GM12878 (cell line): ENCODE data around the gene ARID4B. TPM values are rescaled to one million over a fixed set of nuclear protein-coding genes. Genes with fewer than 3 reads are reported as not detected.
"Not testable (repeated sequence)": the region's sequence is repeated elsewhere in the genome, so short reads cannot be mapped to it uniquely, and the experiment has no call there.

Source experiments
- ATAC-seq: fragments of 200-7000 bp; cut with Tn5 transposase; 3 replicates; pipeline ENCODE4 v1.9.1; 2020; ENCODE audit warnings: mild to moderate bottlenecking, moderate library complexity
- BruUV-seq: library from RNA; stranded (reverse); fragments of 400-500 nt; replicated peaks from 2 replicates; lab custom pipeline; 2021; lab: Mats Ljungman, UMichigan
- CTCF ChIA-PET: fragments of 300-600 bp; sonication (Branson Sonifier 250); formaldehyde crosslinking; extraction: SDS; loops from one replicate; lab custom pipeline; 2021; ENCODE audit warnings: inconsistent platforms; lab: Yijun Ruan, JAX
- POLR2A ChIA-PET: fragments of 350-600 bp; formaldehyde crosslinking; extraction: SDS; loops from one replicate; lab custom pipeline; 2021; ENCODE audit warnings: inconsistent platforms; lab: Charles Lee
- RAD21 ChIA-PET: fragments of 300-600 bp; sonication (Branson Sonifier 250); formaldehyde crosslinking; loops from one replicate; lab custom pipeline; 2023; ENCODE audit warnings: antibody characterized with exemption; ENCODE audit not compliant: unreplicated experiment; lab: Charles Lee
- SMC1A ChIA-PET: fragments of 300-600 bp; sonication (Branson Sonifier 250); formaldehyde crosslinking; loops from one replicate; lab custom pipeline; 2023; ENCODE audit not compliant: unreplicated experiment, uncharacterized antibody; lab: Charles Lee
- DNase-seq: peaks from one replicate; pipeline ENCODE4 v3.0.0-alpha.2; 2011; ENCODE audit warnings: low read depth, low spot score
- FAIRE-seq: peaks from 3 replicates; lab custom pipeline; 2011; peaks lifted over from hg19 to GRCh38; lab: Jason Lieb, UNC
- H2AFZ ChIP-seq: 2 replicates; pipeline ENCODE4 v1.6.0; 2011; ENCODE audit warnings: low read depth, low read length, control low read depth; ENCODE audit not compliant: control insufficient read depth
- H3K27ac ChIP-seq: 2 replicates; pipeline ENCODE4 v1.5.1; 2011; ENCODE audit warnings: control low read depth; ENCODE audit not compliant: control insufficient read depth, insufficient read depth
- H3K27me3 ChIP-seq, 2 experiments: replicated peaks in 1 of 2; 2 replicates each; pipeline versions ENCODE4 v1.6.0 to v1.6.1; 2011; ENCODE audit warnings: low read length in 1 of 2; ENCODE audit not compliant: control insufficient read depth in 2 of 2, insufficient read depth in 2 of 2
- H3K36me3 ChIP-seq, 2 experiments: 2 replicates each; pipeline ENCODE4 v1.5.1; 2011; ENCODE audit warnings: low read length in 1 of 2; ENCODE audit not compliant: control insufficient read depth in 2 of 2, insufficient read depth in 2 of 2
- H3K4me1 ChIP-seq: 2 replicates; pipeline ENCODE4 v1.6.1; 2011; ENCODE audit warnings: mild to moderate bottlenecking, low read length, moderate library complexity, mixed read lengths; ENCODE audit not compliant: control insufficient read depth, insufficient read depth
- H3K4me2 ChIP-seq: 2 replicates; pipeline ENCODE4 v1.6.0; 2011; ENCODE audit warnings: control low read depth; ENCODE audit not compliant: control insufficient read depth, insufficient read depth
- H3K4me3 ChIP-seq: fragments of 200-600 bp; sonication (generic); 2 replicates; pipeline ENCODE4 v1.5.1; 2016
- H3K79me2 ChIP-seq: 2 replicates; pipeline ENCODE4 v1.6.0; 2011; ENCODE audit warnings: low read length; ENCODE audit not compliant: control insufficient read depth, insufficient read depth
- H3K9ac ChIP-seq: 2 replicates; pipeline ENCODE4 v1.8.0; 2011; ENCODE audit warnings: low read length, control low read depth, mixed read lengths; ENCODE audit not compliant: control insufficient read depth, insufficient read depth
- H3K9me3 ChIP-seq: replicated peaks from 3 replicates; pipeline ENCODE4 v1.5.1; 2011; ENCODE audit warnings: mild to moderate bottlenecking, low read length; ENCODE audit not compliant: control insufficient read depth, insufficient read depth
- H4K20me1 ChIP-seq: 2 replicates; pipeline ENCODE4 v1.6.0; 2011; ENCODE audit not compliant: control insufficient read depth, insufficient read depth
- BACH1 ChIP-seq: fragments of 450-650 bp; IDR thresholded peaks from 2 replicates; pipeline ENCODE4 v1.6.1; 2017; ENCODE audit warnings: mild to moderate bottlenecking, borderline replicate concordance
- BCL3 ChIP-seq: IDR thresholded peaks from 2 replicates; pipeline ENCODE4 v1.6.1; 2011; ENCODE audit warnings: borderline replicate concordance, low read depth, mild to moderate bottlenecking, moderate library complexity, low read length; ENCODE audit not compliant: insufficient read depth, poor library complexity, severe bottlenecking
- BMI1 ChIP-seq: fragments of 450-650 bp; IDR thresholded peaks from 2 replicates; pipeline ENCODE4 v1.6.1; 2016; ENCODE audit warnings: mild to moderate bottlenecking, moderate library complexity, borderline replicate concordance
- CHD2 ChIP-seq: IDR thresholded peaks from 2 replicates; pipeline ENCODE4 v1.6.1; 2011; ENCODE audit warnings: low read depth, low read length, improper control_type of control experiment, borderline replicate concordance
- E2F4 ChIP-seq: IDR thresholded peaks from 2 replicates; pipeline ENCODE4 v1.6.1; 2012; ENCODE audit warnings: low read depth, low read length, improper control_type of control experiment
- ESRRA ChIP-seq: IDR thresholded peaks from 2 replicates; pipeline ENCODE4 v1.6.1; 2012; ENCODE audit warnings: mild to moderate bottlenecking, low read length, improper control_type of control experiment
- FOXK2 ChIP-seq: fragments of 450-650 bp; IDR thresholded peaks from 2 replicates; pipeline ENCODE4 v1.6.1; 2017; ENCODE audit warnings: mild to moderate bottlenecking, moderate library complexity
- JUNB ChIP-seq: IDR thresholded peaks from 2 replicates; pipeline ENCODE4 v1.6.1; 2016; ENCODE audit warnings: antibody characterized with exemption, mild to moderate bottlenecking
- NR2C1 ChIP-seq: fragments of 450-650 bp; IDR thresholded peaks from 2 replicates; pipeline ENCODE4 v1.6.1; 2017; ENCODE audit warnings: antibody characterized with exemption, mild to moderate bottlenecking, moderate library complexity
- SPI1 ChIP-seq: IDR thresholded peaks from 2 replicates; pipeline ENCODE4 v1.6.1; 2011; ENCODE audit warnings: low read depth, mild to moderate bottlenecking, low read length, moderate library complexity, borderline replicate concordance; ENCODE audit not compliant: insufficient read depth
- SREBF2 ChIP-seq: IDR thresholded peaks from 2 replicates; pipeline ENCODE4 v1.6.1; 2012; ENCODE audit warnings: mild to moderate bottlenecking, low read length
- SRF ChIP-seq, 2 experiments: IDR thresholded peaks; 2 replicates each; pipeline ENCODE4 v1.6.1; 2011; ENCODE audit warnings: low read depth in 2 of 2, low read length in 2 of 2, mild to moderate bottlenecking in 1 of 2, moderate library complexity in 1 of 2
- STAT1 ChIP-seq: fragments of 450-650 bp; conservative IDR thresholded peaks from 2 replicates; pipeline ENCODE4 v1.6.1; 2014; ENCODE audit warnings: antibody characterized with exemption, mild to moderate bottlenecking
- ZNF24 ChIP-seq: fragments of 450-650 bp; IDR thresholded peaks from 2 replicates; pipeline ENCODE4 v1.6.1; 2017; ENCODE audit warnings: antibody characterized with exemption, mild to moderate bottlenecking
- ZNF274 ChIP-seq: IDR thresholded peaks from one replicate; pipeline ENCODE4 v1.8.0; 2011; ENCODE audit not compliant: insufficient read length, insufficient read depth
- WGBS: methylation state at CpG from one replicate; pipeline ENCODE4 v1.1.6; 2016; ENCODE audit warnings: low lambda C conversion rate; ENCODE audit not compliant: insufficient replicate concordance, insufficient coverage; ENCODE audit errors: missing lambda C conversion rate; 5-methylcytosine and 5-hydroxymethylcytosine counted together
- in situ Hi-C: fragments of 300-500 bp; cut with MboI; formaldehyde crosslinking; loops from 9 replicates; pipeline ENCODE4 v1.14.3; 2018; ENCODE audit warnings: mixed read lengths
- intact Hi-C: fragments of 100-400 bp; cut with micrococcal nuclease; formaldehyde crosslinking; loops from one replicate; pipeline ENCODE4 v1.14.2; 2022; ENCODE audit not compliant: unreplicated experiment
- polyA plus RNA-seq, 11 experiments: library from polyadenylated mRNA; depleted of rRNA in 4 of 11; unstranded in 6 of 11; stranded (reverse) in 5 of 11; fragments of >200 nt; fragmentation: Nextera tagmentation in 4 of 11; fragmentation: Illumina TruSeq in 1 of 11; extraction: Ambion mirVana in 4 of 11; extraction: Trizol in 1 of 11; gene quantifications; 1 replicate in 1 of 11; 2 replicates in 10 of 11; pipeline versions ENCODE4 v1.2.1 to v1.2.3, GENCODE V29; 2011 to 2016; ENCODE audit warnings: inconsistent platforms in 2 of 11, missing spikeins in 2 of 11, low read depth in 1 of 11
- total RNA-seq, 4 experiments: library from RNA; depleted of rRNA in 3 of 4; stranded (reverse); fragments of >200 nt in 3 of 4; fragmentation: Illumina TruSeq in 1 of 4; extraction: Trizol in 1 of 4; gene quantifications; 2 replicates each; pipeline versions ENCODE4 v1.2.1 to v1.2.3, GENCODE V29; 2013 to 2021

The ARID4B gene
- total and polyA plus RNA-seq, 10 of the 15 experiments (the other 5 are each of a cell fraction or from before 2014, with no cell fraction given): 13.6 to 39.1 (median 28.0) TPM

DNA sequence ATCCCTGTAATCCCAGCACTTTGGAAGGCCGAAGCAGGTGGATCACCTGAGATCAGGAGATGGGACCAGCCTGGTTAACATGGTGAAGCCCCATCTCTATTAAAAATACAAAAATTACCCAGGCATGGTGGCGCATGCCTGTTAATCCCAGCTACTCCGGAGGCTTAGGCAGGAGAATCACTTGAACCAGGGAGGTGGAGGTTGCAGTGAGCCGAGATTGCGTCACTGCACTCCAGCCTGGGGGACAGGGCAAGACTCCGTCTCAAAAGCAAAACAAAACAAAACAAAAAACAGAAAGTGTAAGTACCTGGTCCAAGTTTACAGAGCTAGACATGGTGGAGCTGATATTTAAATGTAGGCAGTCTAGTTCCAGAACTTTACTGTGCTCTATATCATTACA is 69.9 kb downstream of the ARID4B start:
- H2AFZ ChIP-seq, DNase-seq, H3K36me3 ChIP-seq, H3K27me3 ChIP-seq, H4K20me1 ChIP-seq, H3K4me3 ChIP-seq, H3K4me2 ChIP-seq, FAIRE-seq, ATAC-seq, in situ Hi-C loops, BruUV-seq, H3K9me3 ChIP-seq, H3K9ac ChIP-seq: not testable (repeated sequence)
- H3K79me2 ChIP-seq: peaks cover 34% of the 10 kb centered on the region
- RAD21 ChIA-PET: interaction anchor here (0.6 to 3.0 kb wide), 11 partner anchors 12 to 159 kb away, joined by 3 to 15 read pairs (median 9); partner anchors contain the start of genes ARID4B and GGPS1
- H3K27ac ChIP-seq: 0 out of 2 replicates have a peak overlapping the region, but pooled peaks have one; percentile 30
- intact Hi-C loops: loop anchor here (10.0 kb wide), 1 partner anchor 247 kb away; the partner anchor contains the start of gene B3GALNT2
- peaks cover 14% of the 10 kb centered on the region for H3K4me1 ChIP-seq
- 90% methylated on average over 6 of the region's 6 CpGs for WGBS
- POLR2A ChIA-PET: interaction anchor here (0.5 to 2.0 kb wide), 6 partner anchors 9 to 233 kb away, joined by 3 to 17 read pairs (median 4); partner anchors contain the start of genes ARID4B and GGPS1
- CTCF ChIA-PET: interaction anchor here (0.7 to 7.3 kb wide), 11 partner anchors 8 to 174 kb away, joined by 3 to 91 read pairs (median 6); partner anchors contain the start of genes ARID4B and GGPS1
- SMC1A ChIA-PET: interaction anchor here (0.5 to 7.0 kb wide), 18 partner anchors 10 to 231 kb away, joined by 3 to 86 read pairs (median 4); partner anchors contain the start of genes ARID4B and GGPS1

DNA sequence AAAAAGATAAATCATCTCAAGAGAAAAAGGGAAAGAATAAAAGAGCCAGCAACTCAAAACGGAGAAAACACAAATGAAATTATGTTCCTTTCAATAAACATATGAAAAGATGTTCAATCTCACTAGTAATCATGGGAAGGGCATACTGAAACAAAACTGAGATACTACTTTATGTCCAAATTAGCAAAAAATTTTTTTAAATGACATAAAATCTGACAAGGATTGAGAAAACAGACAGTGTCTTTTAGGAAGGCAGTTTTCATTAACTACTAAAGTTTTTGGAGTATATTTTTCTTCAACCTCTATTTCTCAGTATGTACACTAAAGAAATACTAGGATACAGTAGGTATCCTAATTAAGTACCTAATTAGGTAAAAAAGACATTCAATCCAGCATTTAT is 73.3 kb downstream of the ARID4B start:
- SMC1A ChIA-PET: interaction anchor here (0.8 to 5.2 kb wide), 6 partner anchors 11 to 161 kb away, joined by 3 to 38 read pairs (median 3); partner anchors contain the start of genes ARID4B and GGPS1
- H3K4me1 ChIP-seq: peaks cover 13% of the 10 kb centered on the region
- TF ChIP-seq SPI1 (no peak), STAT1 (no peak), CHD2 (no peak), ESRRA (no peak), JUNB (no peak), BACH1 (no peak), BCL3 (no peak), FOXK2 (no peak), SRF (IDR thresholded peaks at IDR 0.05; ENCODE audit: low read depth in 2 of 2, low read length in 2 of 2) (no peak), SREBF2 (no peak), NR2C1 (no peak), BMI1 (no peak), ZNF274 (no peak), E2F4 (no peak), ZNF24 (no peak)

More for the DNA sequence above, 73.3 kb downstream of the ARID4B start:
- 0% methylated on average over 1 of the region's 1 CpG for WGBS
- peaks cover 3 to 15% of the 10 kb centered on the region in 2 experiments for H3K36me3 ChIP-seq
- BruUV-seq: no TSS peak
- H3K4me3 ChIP-seq: no peak overlapping the region
- in situ Hi-C loops: no loop called here
- no peaks in the 10 kb centered on the region for H3K9me3 ChIP-seq
- FAIRE-seq (no peak), DNase-seq (no peak), ATAC-seq (no peak)
- peaks cover 14% of the 10 kb centered on the region for H3K79me2 ChIP-seq
- intact Hi-C loops: loop anchor here (10.0 kb wide), 1 partner anchor 250 kb away; the partner anchor contains the start of gene B3GALNT2
- no peaks in the 10 kb centered on the region for H3K27me3 ChIP-seq
- ChIA-PET RAD21 (interaction anchor here (0.9 to 2.5 kb wide), 3 partner anchors 59 to 161 kb away, joined by 3 to 13 read pairs (median 5); no protein-coding TSS in a partner anchor), POLR2A (no interaction called here), CTCF (interaction anchor here (0.8 to 7.3 kb wide), 4 partner anchors 73 to 161 kb away, joined by 3 to 91 read pairs (median 4); partner anchors contain the start of genes ARID4B and GGPS1)
- no peak overlapping the region for H3K27ac ChIP-seq
- no peak overlapping the region for H3K9ac ChIP-seq
- H2AFZ ChIP-seq: no peak overlapping the region
- no peak overlapping the region for H3K4me2 ChIP-seq
- H4K20me1 ChIP-seq: no peaks in the 10 kb centered on the region
